NCI-H146 treated with DMSO at 0.1 percent for 48 hours (cell line): ENCODE results near the gene L2HGDH.
"Not testable (repeated sequence)": the region's sequence is repeated elsewhere in the genome, so short reads cannot be mapped to it uniquely, and the experiment has no call there.

ENCODE experiments used
- DNase-seq: peaks from one replicate; lab custom pipeline; 2025; ENCODE audit not compliant: unreplicated experiment; lab: John Stamatoyannopoulos, UW

The L2HGDH gene

DNA sequence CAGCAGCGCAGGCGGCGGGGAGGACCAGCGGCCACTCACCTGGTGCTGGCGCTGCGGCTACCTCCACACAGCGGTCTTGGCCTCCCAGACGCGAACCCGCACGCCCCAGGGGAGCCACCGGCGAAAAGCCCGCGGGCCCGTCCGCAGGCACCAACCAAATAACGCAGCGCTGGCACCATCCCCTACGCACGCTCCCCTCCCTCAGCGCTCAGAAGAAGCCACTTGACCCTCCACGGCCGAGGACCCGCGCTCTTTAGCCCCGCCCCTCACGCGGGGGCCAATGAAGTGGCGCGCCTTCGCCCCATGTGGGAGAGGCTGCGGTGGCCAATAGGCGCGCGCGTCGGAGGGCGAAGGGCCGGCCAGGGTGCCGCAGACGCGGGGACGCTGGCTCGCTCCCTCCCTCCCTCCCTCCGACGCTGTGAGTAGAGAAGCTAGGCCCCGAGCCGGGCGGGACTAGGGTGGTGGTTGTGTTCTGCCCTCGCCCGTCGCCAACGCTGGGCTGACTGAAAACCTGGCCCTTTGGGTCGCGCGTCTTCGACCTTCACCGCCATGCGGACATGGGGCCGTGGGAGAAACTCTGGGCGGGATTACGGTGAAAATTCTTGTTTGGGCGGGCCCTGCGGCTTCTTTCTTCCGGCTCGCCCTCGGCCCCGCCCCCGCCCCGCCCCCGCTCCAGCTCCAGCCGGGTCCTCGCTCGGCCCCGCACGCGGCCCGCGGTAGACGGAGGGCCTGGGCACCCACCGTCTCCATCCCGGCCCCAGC is at the start of gene L2HGDH, which contains the start of gene DMAC2L:
TSS of gene L2HGDH (minus strand) at position 258 of the 762 bp plus-strand sequence. CDS start at position 179, 79 bp downstream.
TSS of gene DMAC2L (plus strand) at position 353 of the 762 bp plus-strand sequence. CDS start 9,164 bp downstream, outside the sequence.
- peak; percentile 92 for DNase-seq

DNA sequence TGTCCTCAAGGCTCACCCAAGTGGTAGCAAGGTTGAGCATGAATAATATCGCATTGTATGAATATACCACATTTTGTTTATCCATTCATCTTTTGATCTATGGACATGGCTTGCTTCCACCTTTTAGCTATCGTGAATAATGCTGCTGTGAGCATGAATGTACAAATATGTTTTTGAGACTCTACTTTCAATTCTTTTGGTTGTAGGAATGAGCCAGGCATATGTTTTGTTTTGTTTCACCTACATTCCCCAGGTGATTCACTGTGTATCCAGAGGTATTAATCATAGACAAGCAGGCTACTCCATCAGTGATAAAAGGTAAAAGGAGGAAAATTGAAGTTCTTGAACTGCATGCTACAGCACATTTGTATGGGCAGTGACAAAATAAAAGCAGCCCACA is 48.8 kb upstream of the L2HGDH start:
- no peak for DNase-seq

DNA sequence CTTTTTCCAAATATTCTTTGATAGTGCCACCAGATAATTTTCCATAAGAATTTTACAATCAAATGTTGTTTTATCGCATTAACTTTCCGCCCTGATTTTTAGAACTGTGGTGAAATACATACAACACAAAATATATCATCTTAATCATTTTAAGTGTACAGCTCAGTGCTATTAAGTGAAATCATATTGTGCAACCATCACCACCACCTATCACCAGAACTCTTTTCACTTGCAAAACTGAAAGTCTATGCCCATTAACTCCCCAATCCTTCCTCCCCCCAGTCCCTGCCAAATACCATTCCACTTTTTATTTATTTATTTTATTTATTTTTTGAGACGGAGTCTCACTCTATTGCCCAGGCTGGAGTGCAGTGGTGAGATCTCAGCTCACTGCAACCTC is 48.1 kb upstream of the L2HGDH start:
- no peak for DNase-seq

DNA sequence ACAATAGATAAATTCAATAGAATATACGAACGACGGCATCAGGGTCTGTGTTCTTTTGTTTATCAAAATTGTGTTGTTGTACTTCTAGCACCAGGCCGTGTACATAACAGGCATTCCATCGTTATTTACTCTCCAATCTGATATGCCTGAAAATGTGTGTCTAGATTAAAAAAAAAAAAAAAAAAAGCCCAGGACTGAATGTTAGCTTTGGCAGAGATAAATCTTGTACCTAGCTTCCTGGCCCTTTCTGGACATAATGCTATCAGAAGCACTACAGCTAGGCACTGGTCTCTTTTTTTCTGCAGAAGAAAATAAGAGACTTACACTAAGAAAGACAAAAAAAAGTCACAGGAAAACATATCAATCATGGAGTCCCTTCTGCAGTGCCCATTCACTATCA is 47.6 kb upstream of the L2HGDH start:
- DNase-seq: no peak

DNA sequence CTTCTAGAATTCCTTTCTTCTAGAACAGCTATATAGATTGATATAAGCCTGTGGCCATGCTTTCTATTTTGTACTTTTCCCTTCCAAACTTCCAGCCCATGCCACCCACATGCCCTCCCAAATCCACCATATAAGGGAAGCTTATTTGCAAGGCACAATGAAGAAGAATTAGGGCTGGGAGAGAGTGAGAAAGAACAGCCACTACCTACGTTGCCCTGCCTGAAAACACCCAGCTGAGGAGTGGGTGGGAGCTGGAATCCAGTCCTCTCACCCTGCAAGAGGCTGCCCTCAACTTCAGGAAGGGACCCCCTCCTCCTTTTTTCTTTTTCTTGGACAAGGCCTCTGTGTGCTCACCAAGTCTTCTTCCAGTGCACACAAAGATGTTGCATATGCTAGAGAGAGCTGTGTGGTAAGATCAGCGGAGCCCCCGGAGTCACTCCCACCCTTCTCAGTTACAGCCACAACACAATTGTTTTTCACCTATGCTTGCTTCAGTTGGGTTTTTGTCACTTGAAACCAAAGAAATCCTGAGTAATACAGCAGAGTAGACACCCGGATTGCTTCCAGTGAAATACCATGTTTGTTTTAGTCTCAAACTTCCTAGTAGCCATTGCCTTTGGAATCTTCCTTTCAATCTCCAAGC is 45.8 kb upstream of the L2HGDH start:
- no peak for DNase-seq

DNA sequence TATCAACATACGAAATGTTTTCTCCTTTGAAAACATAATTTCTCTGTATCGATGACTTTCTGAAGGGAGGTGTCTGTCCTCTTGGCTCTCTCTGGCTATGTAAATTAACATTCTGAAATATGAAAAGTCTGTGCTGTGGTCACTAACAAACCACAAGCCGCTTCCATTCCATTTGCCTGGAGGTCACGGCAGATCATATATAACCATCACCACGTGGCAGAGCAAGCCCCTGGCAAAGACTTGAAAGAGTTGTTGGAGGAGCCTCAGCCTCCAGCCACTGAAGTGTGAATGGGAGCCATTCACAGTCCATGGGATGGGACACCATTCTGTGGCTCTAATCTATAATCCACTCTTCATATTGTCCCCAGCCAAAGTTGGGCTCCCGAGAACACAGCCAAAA is 45.1 kb upstream of the L2HGDH start:
- no peak for DNase-seq

DNA sequence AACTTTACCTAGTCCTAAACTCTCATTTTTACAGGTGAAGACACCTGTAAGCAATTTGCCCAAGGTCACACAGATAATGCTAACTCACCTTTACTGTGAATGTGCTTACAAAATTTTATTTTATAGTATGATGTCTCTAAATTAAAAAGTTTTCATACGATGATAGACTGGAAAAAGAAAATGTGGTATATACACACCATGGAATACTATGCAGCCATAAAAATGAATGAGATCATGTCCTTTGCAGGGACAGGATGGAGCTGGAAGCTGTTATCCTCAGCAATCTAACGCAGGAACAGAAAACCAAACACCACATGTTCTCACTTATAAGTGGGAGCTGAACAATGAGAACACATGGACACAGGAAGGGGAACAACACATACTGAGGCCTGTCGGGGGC is 44.3 kb upstream of the L2HGDH start:
- not testable (repeated sequence) for DNase-seq

DNA sequence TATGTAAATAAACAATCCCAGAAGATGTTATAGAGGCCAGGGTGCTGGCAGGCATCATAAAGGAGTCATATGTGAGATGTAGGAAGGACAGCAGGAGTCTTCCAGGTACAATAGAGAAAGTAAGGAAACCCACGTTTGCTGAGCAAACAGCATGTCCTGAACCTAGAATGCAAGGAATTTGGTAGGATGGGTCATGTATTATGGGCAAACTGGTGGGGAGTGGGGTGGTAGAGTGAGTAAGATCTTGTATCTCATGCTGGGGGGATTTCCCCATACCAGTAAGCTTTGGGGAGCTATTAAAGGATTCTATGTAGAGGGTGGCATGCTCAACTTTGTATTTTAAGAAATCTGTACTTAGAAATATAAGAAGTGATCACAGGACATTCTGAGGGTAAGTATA is 43.7 kb upstream of the L2HGDH start:
- DNase-seq: no peak

DNA sequence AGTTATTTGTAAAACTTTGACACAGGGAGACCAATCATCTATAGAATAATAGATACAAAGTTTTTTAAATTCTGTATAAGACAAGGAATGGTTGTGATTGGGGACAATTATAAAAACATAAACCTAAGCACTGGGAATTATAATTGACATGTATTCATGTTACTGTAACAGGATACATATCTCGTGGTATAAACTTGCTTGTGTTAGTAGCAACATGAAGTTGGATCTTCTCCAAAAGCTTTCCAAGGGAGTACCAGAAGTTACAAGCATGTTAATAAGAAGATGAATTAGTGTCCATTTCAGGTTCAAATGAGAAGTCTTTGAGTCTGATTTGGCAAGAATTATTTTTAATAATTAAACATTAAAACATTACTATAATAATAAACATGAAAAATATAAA is 42.5 kb upstream of the L2HGDH start:
- no peak for DNase-seq

DNA sequence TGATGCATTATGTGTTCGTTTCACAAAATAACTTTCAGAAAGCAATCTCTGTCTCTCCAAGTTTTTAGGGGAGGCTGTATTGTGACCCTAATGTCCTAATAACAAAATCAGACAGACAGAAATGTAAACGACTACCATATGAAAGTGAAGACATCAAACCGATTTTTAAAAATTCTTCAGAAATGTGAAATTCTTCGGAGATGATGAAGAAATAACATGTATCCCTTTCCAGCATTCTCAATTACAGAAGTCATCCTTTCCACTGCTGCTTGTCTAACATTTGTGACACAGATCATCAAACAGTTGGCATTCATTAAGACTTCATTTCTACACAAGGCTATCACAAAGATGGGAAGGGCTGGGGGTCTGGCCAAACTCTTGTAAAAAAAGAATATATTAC is 41.1 kb upstream of the L2HGDH start:
- no peak for DNase-seq

DNA sequence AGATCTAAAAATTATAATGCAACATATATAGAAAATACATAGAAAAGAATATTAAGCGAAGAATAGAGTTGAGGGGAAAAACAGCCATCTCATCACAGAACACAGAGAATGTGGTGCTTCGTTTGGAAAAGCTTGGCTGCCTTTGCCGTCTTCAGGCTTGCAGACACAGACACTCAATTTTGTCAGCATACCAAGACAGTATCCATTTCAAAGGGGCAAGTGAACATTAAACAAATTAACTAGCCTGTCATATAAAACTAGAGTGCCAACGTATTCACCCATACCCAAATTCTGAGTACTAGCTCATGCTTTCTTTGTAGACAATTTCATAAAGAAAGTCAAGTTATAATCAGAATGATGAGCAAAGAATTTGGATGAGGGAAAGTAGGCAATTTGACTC is 40.6 kb upstream of the L2HGDH start:
- DNase-seq: no peak

DNA sequence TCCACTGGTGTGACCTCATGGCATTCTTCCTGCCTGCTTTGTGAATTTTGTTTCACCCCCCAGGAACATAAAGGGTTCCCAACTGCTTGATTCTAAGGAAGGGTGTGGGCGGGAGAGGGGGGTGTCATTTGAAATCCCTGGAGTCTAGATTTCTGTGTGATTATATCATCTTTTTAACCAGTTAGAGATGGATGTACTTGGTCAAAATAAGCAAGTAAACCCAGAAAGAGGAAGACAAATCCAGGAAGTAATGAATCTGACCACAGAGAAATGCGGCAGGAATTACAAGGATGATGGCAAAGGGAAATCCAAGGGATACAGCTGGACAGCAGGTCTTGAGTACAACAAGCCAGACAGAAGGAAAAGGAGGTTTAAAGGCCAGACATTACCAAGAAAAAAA is 38.9 kb upstream of the L2HGDH start:
- DNase-seq: no peak

DNA sequence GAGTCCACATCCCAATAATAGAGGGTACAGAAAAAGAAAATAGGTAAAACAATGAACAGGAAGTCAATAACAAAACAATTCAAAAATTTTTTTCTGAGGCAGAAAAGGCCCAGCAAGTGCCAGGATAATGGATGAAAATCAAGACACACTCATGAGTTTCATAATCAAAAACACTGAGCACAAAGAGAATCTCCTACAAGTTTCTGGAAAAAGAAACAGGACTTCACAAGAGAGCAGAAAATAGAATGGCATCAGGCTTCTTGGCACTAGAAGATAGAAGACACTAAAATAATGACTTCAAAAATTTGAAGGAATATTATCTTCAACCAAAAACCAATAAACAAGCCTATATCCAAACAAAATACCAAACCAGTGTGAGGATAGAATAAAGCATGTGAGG is 36.9 kb upstream of the L2HGDH start:
- DNase-seq: no peak

DNA sequence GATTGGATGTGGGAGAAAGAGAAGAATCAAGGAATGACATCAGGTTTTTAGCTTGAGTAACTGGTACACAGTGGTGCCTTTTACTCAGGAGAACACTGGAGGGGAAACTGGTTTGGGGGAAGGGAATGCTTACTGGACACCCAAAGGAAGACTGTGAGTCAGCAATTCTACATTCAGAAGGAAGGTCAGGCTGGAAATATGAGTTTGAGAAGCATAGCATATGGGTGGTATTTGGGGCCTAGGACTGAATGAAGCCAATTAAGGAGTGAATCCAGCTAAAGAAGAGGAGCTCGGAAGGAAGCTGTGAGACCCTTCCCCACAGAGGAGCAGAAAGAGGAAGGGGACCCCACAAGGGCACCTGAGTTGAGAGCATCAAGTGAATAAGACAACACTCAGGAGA is 35.5 kb upstream of the L2HGDH start:
- DNase-seq: no peak

DNA sequence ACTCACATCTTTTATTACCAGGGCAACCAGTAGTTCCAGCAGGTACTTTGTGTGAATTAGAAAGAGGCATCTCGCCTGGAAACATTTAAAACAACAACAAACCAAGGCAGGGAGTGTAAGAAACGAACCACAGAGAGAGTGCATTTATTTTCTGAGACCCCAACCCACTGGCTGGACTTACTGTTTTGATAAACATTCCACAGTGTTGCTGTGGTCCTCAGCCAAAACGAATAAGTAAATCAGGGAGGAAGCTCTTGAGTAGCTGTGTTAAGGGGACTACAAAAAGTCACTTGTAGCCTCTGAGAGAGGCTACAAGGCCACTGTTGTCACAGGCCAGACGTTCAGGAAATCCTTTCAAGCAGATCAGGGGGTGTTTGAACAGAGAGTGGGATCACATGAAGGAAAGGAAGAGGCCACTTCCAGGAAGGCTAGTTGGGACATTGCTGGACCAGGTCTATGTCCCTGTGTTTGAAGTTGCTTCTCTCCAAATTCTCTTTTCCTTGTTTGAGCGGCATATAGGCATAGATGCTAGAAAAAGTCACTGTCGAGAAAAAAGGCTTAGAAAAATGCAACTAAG is 33.9 kb upstream of the L2HGDH start:
- no peak for DNase-seq

DNA sequence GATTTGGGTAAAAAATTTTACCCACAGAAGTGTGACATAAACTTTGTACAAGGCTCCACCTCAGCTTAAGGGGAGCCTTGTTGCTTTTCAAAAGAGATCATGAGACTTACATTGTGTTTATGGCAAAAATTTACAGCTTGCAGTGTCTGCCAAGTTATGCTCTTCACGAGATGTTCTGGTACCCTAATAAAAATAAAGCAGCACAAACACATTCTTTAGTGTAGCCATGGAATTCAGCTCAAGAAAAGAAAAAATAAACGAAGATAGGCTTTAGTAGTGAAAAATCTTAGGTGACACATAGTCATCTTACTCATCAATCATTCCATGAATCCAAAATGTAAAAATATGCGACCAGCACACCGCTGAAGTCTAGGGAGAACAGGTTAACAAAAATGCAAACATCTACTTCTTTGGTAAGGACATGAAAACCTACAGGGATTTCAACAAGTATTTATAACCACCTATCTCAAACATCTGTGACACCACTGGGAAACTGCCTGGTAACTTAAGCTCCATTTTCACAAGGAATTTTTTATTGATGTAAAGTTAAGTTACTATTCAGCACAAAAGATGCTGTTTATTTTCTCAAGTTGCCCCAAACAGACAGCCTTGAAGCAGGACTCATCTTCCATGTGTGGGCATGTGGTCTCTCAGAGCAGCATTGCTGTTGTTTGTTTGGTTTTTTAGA is 33.0 kb upstream of the L2HGDH start:
- DNase-seq: no peak

DNA sequence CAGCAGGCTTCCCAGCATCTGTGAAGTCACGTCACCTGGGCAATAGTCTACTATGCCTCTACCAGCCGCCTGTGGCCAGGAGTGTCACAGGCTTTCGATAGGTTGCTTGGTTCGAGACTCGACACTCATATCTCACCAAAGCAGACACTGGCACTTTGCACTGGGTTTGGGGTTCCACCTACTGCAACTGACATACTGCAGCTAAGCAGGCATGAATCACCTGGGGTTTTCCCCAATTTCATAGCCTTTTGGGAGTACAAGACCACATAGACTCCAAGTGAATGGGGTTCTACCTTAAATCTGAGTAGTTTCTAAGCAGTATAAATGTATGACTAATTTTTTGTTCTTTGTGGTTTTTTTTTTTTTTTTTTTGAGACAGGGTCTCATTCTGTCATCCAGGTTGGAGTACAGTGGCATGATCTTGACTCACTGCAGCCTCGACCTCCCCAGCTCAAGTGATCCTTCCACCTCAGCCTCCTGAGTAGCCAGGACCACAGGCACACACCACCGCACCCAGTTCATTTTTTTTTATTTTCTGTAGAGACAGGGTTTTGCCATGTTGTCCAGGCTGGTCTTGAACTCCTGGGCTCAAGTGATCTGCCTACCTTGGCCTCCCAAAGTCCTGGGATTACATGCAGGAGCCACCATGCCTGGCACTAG is 32.2 kb upstream of the L2HGDH start:
- no peak for DNase-seq

DNA sequence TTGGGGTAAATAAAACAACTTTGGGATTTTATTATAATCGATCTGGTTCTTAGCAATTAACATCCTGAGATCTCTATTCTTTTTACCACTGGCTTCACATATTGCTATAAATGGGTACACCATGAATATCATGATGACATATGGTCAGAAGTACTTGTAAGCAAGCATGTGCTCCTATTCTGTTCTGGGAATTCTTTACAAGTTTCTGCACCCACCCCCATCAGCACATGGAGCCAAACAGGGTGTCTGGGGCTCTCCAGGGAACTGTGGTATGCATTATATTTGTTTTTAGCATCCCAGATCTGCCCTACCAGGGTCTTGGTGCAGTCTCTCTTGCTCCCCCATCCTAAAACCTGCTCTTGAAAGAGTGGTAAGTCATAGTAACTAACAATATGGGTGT is 31.4 kb upstream of the L2HGDH start:
- DNase-seq: no peak

DNA sequence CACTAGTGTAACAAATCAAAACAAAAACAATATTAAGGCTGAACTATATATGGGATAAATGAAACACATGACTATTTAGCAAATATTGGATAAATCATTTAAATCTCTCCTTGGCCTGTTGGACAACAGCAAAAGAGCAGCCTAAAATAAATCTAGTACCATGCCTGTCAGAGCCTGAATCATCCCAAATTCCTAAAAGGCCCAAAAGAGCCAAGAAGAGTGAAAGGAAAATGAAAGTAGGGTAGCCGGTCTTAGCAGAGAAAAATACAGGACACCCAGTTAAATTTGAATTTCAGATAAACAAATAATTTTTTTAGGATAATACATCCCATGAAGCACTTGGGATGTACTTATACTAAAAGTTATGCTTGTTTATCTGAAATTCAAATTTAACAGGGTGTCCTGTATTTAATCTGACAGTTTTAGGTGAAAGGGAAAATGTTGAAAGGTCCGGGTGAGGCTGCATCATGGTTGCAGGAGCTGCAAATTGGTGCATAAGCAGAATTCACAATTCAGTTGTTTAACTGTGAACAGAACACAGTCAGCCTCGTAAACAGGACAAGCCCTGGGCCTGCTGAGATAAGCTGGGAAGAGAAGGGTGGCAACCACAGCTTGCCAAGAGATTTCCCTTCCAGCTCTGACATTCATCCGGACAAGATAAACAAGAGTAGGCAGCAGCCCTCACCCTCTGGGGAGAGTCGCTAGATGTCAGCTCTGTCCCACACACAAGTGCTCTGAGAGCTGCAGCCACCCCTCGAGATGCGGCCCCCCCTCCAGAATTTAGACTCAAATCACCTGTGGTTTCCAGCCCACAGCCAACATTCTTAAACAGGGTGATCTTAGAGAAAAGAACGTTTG is 30.4 kb upstream of the L2HGDH start:
- DNase-seq: no peak

DNA sequence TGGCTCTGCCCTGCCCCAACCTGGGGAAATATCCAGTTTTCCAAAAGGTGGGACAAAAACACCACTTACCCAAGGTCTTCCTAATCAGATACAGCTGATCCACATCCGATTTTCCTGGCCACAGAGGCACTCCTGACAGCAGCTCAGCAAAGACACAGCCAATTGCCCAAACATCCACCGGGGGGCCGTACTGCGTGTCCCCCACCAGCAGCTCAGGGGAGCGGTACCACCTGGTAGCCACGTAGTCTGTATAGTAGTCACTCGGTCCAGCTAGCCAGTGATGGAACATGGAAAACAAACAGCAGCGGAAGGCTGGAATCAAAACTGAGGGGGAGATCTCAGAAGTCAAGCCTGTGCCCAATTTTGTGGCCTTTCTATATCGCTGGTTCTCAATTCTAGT is 28.9 kb upstream of the L2HGDH start:
- DNase-seq: no peak
